Non-pigmented ciliary epithelial cell (primary cell): ENCODE measurements around the gene KANSL3.
A peak's percentile ranks its signal among the peaks of the same experiment; 100 is the strongest.
"Not testable (repeated sequence)": the region's sequence is repeated elsewhere in the genome, so short reads cannot be mapped to it uniquely, and the experiment has no call there.

ENCODE experiments used
- DNase-seq: peaks from one replicate; pipeline ENCODE4 v3.0.0-alpha.2; 2010; ENCODE audit warnings: low read depth

KANSL3 gene

GRCh38 chr2:96638144-96639121 lies at the start of gene KANSL3:
Gene KANSL3 (minus strand): TSS chr2:96638312. CDS start chr2:96637135, 1,177 bp downstream.
- peak; percentile 75 for DNase-seq

GRCh38 chr2:96687266-96687665 lies 49.2 kb upstream of the KANSL3 start:
- DNase-seq = no peak

- no peak for DNase-seq
Observed at GRCh38 chr2:96685577-96686459, 47.7 kb upstream of the KANSL3 start.

- DNase-seq = no peak
Observed at GRCh38 chr2:96684883-96685576, 46.9 kb upstream of the KANSL3 start.

- no peak for DNase-seq
Observed at GRCh38 chr2:96683972-96684820, 46.1 kb upstream of the KANSL3 start.

- DNase-seq = no peak
Observed at GRCh38 chr2:96683307-96683706, 45.2 kb upstream of the KANSL3 start.

- DNase-seq = no peak
Observed at GRCh38 chr2:96681540-96681939, 43.4 kb upstream of the KANSL3 start.

- no peak for DNase-seq
Observed at GRCh38 chr2:96680561-96681141, 42.5 kb upstream of the KANSL3 start.

GRCh38 chr2:96679848-96680247 lies 41.7 kb upstream of the KANSL3 start:
- DNase-seq = no peak

GRCh38 chr2:96669539-96670215 lies 31.6 kb upstream of the KANSL3 start:
- DNase-seq = no peak

GRCh38 chr2:96668771-96669170 lies 30.7 kb upstream of the KANSL3 start:
- no peak for DNase-seq

- not testable (repeated sequence) for DNase-seq
Observed at GRCh38 chr2:96665717-96666116, 27.6 kb upstream of the KANSL3 start.

- peak; percentile 99 for DNase-seq
Observed at GRCh38 chr2:96665083-96665569, 27.0 kb upstream of the KANSL3 start.

GRCh38 chr2:96664366-96664925 lies 26.3 kb upstream of the KANSL3 start:
- no peak for DNase-seq

GRCh38 chr2:96663829-96664228 lies 25.7 kb upstream of the KANSL3 start:
- DNase-seq = no peak

GRCh38 chr2:96663177-96663576 lies 25.1 kb upstream of the KANSL3 start:
- no peak for DNase-seq

- DNase-seq = no peak
Observed at GRCh38 chr2:96662360-96662759, 24.2 kb upstream of the KANSL3 start.

- DNase-seq = no peak
Observed at GRCh38 chr2:96661324-96661723, 23.2 kb upstream of the KANSL3 start.

GRCh38 chr2:96656540-96656939 lies 18.4 kb upstream of the KANSL3 start:
- no peak for DNase-seq

GRCh38 chr2:96655526-96655925 lies 17.4 kb upstream of the KANSL3 start:
- no peak for DNase-seq
